ENCODE data around the gene SORT1.

GRCh38 chr1:109357616-109358015 lies 40.1 kb downstream of the SORT1 start:
- TF ChIP-seq CTCF (IDR thresholded peaks at IDR 0.05) (no peak), POLR2A (IDR thresholded peaks at IDR 0.05) (no peak)
